Upper lobe of right lung (tissue), 1 donor: Measurements from ENCODE around the gene TSPYL1. TPM values are rescaled to one million over a fixed set of nuclear protein-coding genes. Genes with fewer than 3 reads are reported as not detected.

Experiments used
- ATAC-seq: fragments of 200-7000 bp; cut with Tn5 transposase; one replicate; pipeline ENCODE4 v1.9.1; 2020; ENCODE audit warnings: mild to moderate bottlenecking, moderate library complexity
- DNase-seq: peaks from one replicate; pipeline ENCODE4 v3.0.0-alpha.2; 2020
- H3K27ac ChIP-seq: fragments of 200-600 bp; one replicate; pipeline ENCODE4 v1.8.0; 2022
- H3K27me3 ChIP-seq: fragments of 200-600 bp; one replicate; pipeline ENCODE4 v1.8.0; 2022; ENCODE audit warnings: mild to moderate bottlenecking
- H3K36me3 ChIP-seq: fragments of 200-600 bp; one replicate; pipeline ENCODE4 v1.8.0; 2022
- H3K4me1 ChIP-seq: fragments of 200-600 bp; one replicate; pipeline ENCODE4 v1.8.0; 2022
- H3K4me3 ChIP-seq: fragments of 200-600 bp; one replicate; pipeline ENCODE4 v1.8.0; 2022; ENCODE audit warnings: mild to moderate bottlenecking
- H3K9me3 ChIP-seq: fragments of 200-600 bp; one replicate; pipeline ENCODE4 v1.8.0; 2022
- intact Hi-C: fragments of 100-400 bp; cut with DNase I; formaldehyde crosslinking; loops from one replicate; pipeline ENCODE4 v1.11.0; 2022
- total RNA-seq: library from RNA; stranded (reverse); fragmentation: NEBNext Ultra II Directional; extraction: Animal tissue kit (Norgen Biotek cat#: 25700); gene quantifications from one replicate; pipeline ENCODE4 v1.2.1, GENCODE V29; 2021
- TF ChIP-seq, protein P1 (sequence below): fragments of 200-600 bp; IDR thresholded peaks from one replicate; pipeline ENCODE4 v1.8.0; 2022; ENCODE audit warnings: antibody characterized with exemption
- donor health status: DM: no; HTN: yes; CAD: no; lungs with severe emphysema.

Gene TSPYL1
- total RNA-seq, 1 donor from 2014 or later: 86.2 TPM

GRCh38 chr6:116314218-116314617, 34.5 kb upstream of the TSPYL1 start:
- H3K9me3 ChIP-seq: no peaks in the 10 kb centered on the region

GRCh38 chr6:116313101-116313776, 33.5 kb upstream of the TSPYL1 start:
- Histone ChIP-seq H3K4me1 (peaks cover 10% of the 10 kb centered on the region), H3K27ac (no peak overlapping the region), H3K27me3 (no peaks in the 10 kb centered on the region), H3K36me3 (no peaks in the 10 kb centered on the region), H3K4me3 (no peak overlapping the region), H3K9me3 (no peaks in the 10 kb centered on the region)
- TF ChIP-seq, protein P1, sequence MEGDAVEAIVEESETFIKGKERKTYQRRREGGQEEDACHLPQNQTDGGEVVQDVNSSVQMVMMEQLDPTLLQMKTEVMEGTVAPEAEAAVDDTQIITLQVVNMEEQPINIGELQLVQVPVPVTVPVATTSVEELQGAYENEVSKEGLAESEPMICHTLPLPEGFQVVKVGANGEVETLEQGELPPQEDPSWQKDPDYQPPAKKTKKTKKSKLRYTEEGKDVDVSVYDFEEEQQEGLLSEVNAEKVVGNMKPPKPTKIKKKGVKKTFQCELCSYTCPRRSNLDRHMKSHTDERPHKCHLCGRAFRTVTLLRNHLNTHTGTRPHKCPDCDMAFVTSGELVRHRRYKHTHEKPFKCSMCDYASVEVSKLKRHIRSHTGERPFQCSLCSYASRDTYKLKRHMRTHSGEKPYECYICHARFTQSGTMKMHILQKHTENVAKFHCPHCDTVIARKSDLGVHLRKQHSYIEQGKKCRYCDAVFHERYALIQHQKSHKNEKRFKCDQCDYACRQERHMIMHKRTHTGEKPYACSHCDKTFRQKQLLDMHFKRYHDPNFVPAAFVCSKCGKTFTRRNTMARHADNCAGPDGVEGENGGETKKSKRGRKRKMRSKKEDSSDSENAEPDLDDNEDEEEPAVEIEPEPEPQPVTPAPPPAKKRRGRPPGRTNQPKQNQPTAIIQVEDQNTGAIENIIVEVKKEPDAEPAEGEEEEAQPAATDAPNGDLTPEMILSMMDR: no peak
- DNase-seq (no peak), ATAC-seq (no peak)
- intact Hi-C loops: no loop called here

More at GRCh38 chr6:116314218-116314617, 34.5 kb upstream of the TSPYL1 start:
- H3K36me3 ChIP-seq: no peaks in the 10 kb centered on the region
- no peak for ATAC-seq
- H3K27me3 ChIP-seq: no peaks in the 10 kb centered on the region
- no peak overlapping the region for H3K4me3 ChIP-seq
- H3K4me1 ChIP-seq: peaks cover 10% of the 10 kb centered on the region
- DNase-seq: no peak
- H3K27ac ChIP-seq: no peak overlapping the region
- TF ChIP-seq, protein P1: no peak
- intact Hi-C loops: no loop called here

DNA sequence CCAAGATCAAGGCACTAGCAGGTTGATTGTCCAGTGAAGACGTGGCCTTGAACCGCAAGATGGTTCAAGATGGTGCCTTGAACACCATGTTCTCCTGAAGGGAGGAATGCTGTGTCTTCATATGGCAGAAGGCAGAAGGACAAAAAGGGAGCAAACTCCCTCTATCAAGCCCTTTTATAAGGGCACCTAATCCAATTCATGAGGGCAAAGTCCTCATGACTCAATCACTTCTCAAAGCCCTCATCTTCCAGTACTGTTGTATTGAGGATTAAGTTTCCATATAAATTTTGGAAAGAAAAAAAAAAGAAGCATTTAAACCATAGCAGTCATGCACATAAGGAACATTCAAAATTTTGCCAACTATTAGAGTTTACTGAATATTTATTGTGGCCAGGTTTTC, 29.9 kb upstream of the TSPYL1 start:
- Histone ChIP-seq H3K9me3 (no peaks in the 10 kb centered on the region), H3K27me3 (no peaks in the 10 kb centered on the region), H3K4me3 (no peak overlapping the region), H3K4me1 (no peaks in the 10 kb centered on the region), H3K36me3 (no peaks in the 10 kb centered on the region), H3K27ac (no peak overlapping the region)
- intact Hi-C loops: no loop called here
- DNase-seq (no peak), ATAC-seq (no peak)
- TF ChIP-seq, protein P1: no peak

DNA sequence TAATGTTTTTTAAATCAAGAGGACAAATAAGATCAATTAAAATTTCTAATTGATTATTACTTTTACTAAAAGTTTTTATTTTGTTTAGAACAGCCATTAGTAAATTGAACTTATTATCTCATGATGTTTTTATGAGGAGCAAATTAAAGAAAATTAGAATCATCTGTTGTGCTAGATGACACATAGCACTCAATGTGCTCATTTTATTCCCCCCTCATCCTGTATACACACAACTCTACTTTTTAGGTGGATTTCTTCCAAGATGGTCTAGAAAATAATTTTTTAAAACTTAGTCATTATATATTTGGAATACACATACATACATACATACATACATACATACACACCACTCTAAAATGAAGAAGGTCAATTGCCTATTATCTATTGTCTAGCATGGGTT, 29.3 kb upstream of the TSPYL1 start:
- TF ChIP-seq, protein P1: no peak
- Histone ChIP-seq H3K36me3 (no peaks in the 10 kb centered on the region), H3K4me1 (no peaks in the 10 kb centered on the region), H3K27ac (no peak overlapping the region), H3K27me3 (no peaks in the 10 kb centered on the region), H3K9me3 (no peaks in the 10 kb centered on the region), H3K4me3 (no peak overlapping the region)
- no peak for ATAC-seq
- DNase-seq: no peak
- intact Hi-C loops: no loop called here

- Histone ChIP-seq H3K36me3 (no peaks in the 10 kb centered on the region), H3K4me3 (no peak overlapping the region), H3K27ac (no peak overlapping the region), H3K9me3 (no peaks in the 10 kb centered on the region), H3K27me3 (no peaks in the 10 kb centered on the region), H3K4me1 (no peaks in the 10 kb centered on the region)
- no peak for DNase-seq
- no peak for ATAC-seq
- intact Hi-C loops: no loop called here
- TF ChIP-seq, protein P1: no peak
Observed at GRCh38 chr6:116307633-116308032, 27.9 kb upstream of the TSPYL1 start.

DNA sequence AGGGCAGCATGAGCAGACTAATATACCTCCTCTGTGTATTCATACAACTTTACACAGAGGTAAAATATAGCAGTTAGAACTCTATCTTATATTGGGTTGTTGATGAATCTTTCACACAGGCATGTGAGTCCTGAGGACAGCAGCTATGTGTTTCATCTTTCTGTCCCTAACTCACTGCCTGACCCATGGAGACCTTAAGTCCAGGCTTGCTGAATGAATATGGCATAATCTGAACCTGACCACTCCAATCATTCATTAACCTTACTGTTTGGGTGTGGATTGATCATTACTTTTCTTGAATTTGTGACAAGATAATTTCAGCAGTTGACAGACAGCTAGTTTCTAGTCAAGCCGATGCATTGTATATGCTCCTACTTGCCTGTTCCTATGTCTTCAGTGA, 27.3 kb upstream of the TSPYL1 start:
- H3K27ac ChIP-seq: no peak overlapping the region
- H3K4me1 ChIP-seq: no peaks in the 10 kb centered on the region
- intact Hi-C loops: no loop called here
- H3K27me3 ChIP-seq: no peaks in the 10 kb centered on the region
- no peak for ATAC-seq
- TF ChIP-seq, protein P1: no peak
- no peaks in the 10 kb centered on the region for H3K9me3 ChIP-seq
- no peak for DNase-seq
- no peaks in the 10 kb centered on the region for H3K36me3 ChIP-seq
- no peak overlapping the region for H3K4me3 ChIP-seq
